ENCODE measurements around the gene CCDC73. TPM values are rescaled to one million over a fixed set of nuclear protein-coding genes. Genes with fewer than 3 reads are reported as not detected.
"Not testable (repeated sequence)": the region's sequence is repeated elsewhere in the genome, so short reads cannot be mapped to it uniquely, and the experiment has no call there.

CCDC73 gene
- total RNA-seq, 1 donor = not detected

- no peak overlapping the region for H3K4me3 ChIP-seq (ENCODE audit: low read depth, low read length)
- DNase-seq (ENCODE audit: low read depth) = no peak
- TF ChIP-seq CTCF (IDR thresholded peaks at IDR 0.05; ENCODE audit: insufficient read depth, low read length) = no peak
These were observed 3.5 kb downstream of the CCDC73 start for GRCh38 chr11:32790916-32791315.

GRCh38 chr11:32786811-32787210, 7.7 kb downstream of the CCDC73 start:
- DNase-seq (ENCODE audit: low read depth) = no peak
- no peak for TF ChIP-seq CTCF (IDR thresholded peaks at IDR 0.05; ENCODE audit: insufficient read depth, low read length)

GRCh38 chr11:32785262-32785661, 9.2 kb downstream of the CCDC73 start:
- DNase-seq (ENCODE audit: low read depth) = no peak
- TF ChIP-seq CTCF (IDR thresholded peaks at IDR 0.05; ENCODE audit: insufficient read depth, low read length) = no peak

More at GRCh38 chr11:32786811-32787210, 7.7 kb downstream of the CCDC73 start:
- H3K4me3 ChIP-seq (ENCODE audit: low read depth, low read length) = no peak overlapping the region

GRCh38 chr11:32781721-32782120, 12.7 kb downstream of the CCDC73 start:
- H3K4me3 ChIP-seq (ENCODE audit: low read depth, low read length) = no peak overlapping the region
- TF ChIP-seq CTCF (IDR thresholded peaks at IDR 0.05; ENCODE audit: insufficient read depth, low read length) = no peak
- DNase-seq (ENCODE audit: low read depth) = no peak

More at GRCh38 chr11:32785262-32785661, 9.2 kb downstream of the CCDC73 start:
- H3K4me3 ChIP-seq (ENCODE audit: low read depth, low read length) = no peak overlapping the region

- not testable (repeated sequence) for DNase-seq (ENCODE audit: low read depth)
These were observed 13.6 kb downstream of the CCDC73 start for GRCh38 chr11:32780839-32781238.

GRCh38 chr11:32779136-32779535, 15.3 kb downstream of the CCDC73 start:
- no peak overlapping the region for H3K4me3 ChIP-seq (ENCODE audit: low read depth, low read length)
- no peak for TF ChIP-seq CTCF (IDR thresholded peaks at IDR 0.05; ENCODE audit: insufficient read depth, low read length)
- DNase-seq (ENCODE audit: low read depth) = no peak

More at GRCh38 chr11:32780839-32781238, 13.6 kb downstream of the CCDC73 start:
- H3K4me3 ChIP-seq (ENCODE audit: low read depth, low read length) = not testable (repeated sequence)

- H3K4me3 ChIP-seq (ENCODE audit: low read depth, low read length) = no peak overlapping the region
- TF ChIP-seq CTCF (IDR thresholded peaks at IDR 0.05; ENCODE audit: insufficient read depth, low read length) = no peak
- DNase-seq (ENCODE audit: low read depth) = no peak
These were observed 18.6 kb downstream of the CCDC73 start for GRCh38 chr11:32775908-32776307.
